ENCODE results near the gene TTLL4.

The TTLL4 gene

DNA sequence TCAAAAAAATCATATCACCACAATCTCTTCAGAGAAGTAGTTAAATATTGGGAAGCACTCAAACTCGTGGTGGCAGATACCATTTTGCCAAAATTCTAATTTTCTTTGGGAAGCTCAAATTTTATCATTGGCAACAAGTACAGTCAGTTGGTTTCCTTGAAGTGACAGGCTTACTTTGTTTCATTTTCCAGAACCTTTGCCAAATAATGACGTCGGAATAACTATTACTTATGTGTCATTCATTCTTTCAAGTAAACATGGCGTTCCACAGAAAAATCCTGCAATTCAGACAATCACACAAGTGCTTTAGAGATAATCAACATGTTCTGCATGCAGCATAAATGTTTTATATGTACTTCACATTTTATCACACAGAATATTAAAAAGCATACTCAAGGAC lies 5.4 kb downstream of the TTLL4 start:
- DNase-seq: no peak

DNA sequence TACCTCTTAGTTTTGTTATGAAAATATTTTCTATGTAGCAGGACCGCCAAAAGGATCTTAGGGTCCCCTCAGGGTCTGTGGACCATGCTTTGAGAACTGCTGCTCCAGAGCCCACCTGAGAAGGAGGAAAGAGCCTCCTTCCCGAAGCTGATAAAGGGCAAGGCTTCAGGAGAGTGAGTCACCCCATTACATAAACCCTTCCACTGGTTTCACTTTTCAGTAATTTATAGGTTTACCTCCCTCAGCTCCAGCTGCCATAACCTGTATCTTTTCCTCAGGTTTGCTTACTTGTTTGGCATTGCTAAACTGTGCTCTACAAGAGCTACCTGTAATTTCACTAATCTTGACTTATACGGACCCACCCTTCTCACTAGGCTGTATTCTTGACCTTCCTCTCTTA lies 6.6 kb downstream of the TTLL4 start:
- no peak for DNase-seq

DNA sequence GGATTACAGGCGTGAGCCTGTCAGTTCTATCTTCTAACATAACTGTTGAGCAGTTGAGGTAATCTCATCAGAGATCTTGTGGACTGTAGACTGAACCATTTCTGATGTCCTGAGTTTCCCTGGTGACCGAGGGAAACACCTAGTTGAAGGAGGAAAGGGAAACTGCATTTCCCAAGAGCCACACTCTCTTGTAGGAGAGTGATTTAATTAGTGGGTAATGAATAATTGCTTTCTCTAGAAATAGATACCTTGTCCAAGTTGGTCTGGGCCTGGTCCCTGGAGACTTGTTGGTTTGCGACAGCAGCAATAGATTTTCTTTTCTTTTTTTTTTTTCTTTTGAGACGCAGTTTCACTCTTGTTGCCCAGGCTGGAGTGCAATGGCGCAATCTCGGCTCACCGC lies 7.4 kb downstream of the TTLL4 start:
- DNase-seq: no peak

DNA sequence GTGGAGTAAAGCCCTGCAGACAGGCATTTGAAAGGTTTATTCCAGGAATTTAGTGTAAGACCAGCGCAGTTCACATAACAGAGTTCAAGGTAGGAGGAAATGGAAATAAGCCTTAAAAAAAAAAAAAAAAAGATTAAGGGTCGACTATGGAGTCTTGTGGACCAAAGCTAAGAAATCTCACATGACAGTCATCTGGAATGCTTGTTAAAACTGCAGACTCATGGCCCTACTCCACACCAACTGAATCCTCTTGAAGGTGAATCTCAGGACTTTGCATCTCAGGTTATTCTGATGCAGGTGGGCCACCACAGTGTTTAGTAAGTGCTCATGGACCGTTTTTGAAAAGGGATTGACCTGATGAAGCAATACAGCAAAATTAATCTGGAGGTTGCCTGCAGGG lies 8.8 kb downstream of the TTLL4 start:
- no peak for DNase-seq

DNA sequence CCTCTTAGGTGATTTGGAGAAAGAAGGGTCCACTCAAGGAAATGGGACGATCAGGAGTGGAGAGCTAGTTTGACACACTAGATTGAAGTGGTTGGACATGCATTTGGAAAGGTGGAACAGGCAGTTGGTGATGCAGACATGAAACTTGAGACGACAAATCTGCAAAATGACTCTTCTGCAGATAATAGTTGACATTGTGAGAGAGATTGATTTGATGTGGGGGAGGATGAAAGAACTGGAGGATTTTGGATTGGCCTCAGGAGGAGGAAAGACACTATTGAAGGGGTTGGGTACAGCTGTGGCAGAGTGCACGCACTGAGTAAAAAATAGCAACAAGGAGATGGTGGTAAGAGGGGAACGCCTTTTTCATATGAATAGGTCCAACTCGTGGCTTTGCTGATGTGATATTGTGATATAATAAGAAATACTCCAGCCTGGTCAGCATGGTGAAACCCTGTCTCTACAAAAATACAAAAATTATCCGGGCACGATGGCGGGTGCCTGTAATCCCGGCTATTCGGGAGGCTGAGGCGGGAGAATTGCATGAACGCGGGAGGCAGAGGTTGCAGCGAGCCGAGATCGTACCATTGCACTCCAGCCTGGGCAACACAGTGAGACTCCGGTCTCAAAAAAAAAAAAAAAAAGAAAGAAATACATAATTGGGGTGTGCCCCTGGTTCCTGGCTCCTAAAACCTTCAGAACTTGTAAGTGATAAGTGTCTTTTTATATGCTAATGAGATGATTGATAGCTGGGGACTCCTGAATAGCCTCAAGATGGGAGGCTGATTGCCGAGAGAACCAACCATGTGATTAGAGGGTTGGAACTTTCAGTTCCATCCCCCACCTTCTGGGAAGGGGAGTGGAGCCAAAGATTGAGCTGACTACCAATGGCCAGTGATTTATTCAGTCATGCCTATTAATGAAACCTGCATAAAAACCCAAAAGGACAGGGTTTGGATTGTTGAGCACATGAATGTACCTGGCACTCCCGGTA lies 9.7 kb downstream of the TTLL4 start:
- DNase-seq: no peak

DNA sequence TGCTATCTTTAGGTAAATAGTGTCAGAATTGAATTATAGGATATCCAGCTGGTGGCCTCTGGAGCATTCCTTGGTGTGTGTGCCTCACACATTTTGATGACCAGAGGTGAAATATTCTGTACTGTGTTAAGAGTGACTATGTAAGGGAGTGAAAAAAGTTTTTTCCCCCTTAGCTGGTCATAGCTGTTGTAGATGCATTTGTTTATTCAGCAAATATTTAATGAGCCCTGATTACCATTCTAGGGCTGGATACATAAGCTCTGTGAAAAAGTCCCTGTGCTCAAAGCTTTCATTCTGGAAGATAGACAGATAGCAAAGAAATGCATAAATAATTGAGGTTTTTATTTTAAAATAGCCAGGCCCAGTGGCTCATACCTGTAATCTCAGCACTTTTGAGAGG lies 10.9 kb downstream of the TTLL4 start:
- no peak for DNase-seq

DNA sequence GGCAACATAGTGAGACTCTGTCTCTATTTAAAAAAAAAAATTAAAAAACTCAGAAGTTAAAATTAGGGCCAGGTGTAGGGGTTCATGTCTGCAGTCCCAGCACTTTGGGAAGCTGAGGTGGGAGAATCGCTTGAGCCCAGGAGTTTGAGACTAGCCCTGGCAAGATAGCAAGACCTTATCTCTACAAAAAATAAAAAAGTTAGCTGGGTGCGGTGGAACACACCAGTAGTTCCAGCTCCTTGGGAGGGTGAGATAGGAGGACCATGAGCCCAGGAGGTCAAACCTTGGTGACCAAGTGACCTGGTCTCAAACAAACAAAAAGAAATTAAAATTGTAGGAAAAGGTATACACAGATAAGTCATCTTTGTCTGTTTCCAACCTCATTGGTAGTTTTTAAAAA lies 11.3 kb downstream of the TTLL4 start:
- peak; percentile 44 for DNase-seq

DNA sequence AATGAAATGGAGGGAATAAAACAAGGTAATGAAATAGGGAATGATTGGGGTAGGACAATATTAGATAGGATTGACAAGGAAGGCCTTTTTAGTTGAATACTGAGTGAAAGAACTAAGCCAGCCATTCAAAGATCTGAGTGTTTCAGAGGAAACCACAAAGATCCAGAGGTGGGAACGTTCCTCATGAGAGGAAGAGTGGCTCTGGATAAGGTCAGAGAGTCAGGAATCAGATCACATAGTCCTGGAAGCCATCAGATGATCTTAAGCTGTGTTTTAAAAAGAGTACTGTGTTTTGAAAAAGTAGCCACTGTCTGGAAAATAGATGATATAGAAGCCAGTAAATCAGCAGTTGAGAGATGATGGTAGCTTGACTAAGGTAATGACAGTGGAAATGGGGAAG lies 11.8 kb downstream of the TTLL4 start:
- no peak for DNase-seq

DNA sequence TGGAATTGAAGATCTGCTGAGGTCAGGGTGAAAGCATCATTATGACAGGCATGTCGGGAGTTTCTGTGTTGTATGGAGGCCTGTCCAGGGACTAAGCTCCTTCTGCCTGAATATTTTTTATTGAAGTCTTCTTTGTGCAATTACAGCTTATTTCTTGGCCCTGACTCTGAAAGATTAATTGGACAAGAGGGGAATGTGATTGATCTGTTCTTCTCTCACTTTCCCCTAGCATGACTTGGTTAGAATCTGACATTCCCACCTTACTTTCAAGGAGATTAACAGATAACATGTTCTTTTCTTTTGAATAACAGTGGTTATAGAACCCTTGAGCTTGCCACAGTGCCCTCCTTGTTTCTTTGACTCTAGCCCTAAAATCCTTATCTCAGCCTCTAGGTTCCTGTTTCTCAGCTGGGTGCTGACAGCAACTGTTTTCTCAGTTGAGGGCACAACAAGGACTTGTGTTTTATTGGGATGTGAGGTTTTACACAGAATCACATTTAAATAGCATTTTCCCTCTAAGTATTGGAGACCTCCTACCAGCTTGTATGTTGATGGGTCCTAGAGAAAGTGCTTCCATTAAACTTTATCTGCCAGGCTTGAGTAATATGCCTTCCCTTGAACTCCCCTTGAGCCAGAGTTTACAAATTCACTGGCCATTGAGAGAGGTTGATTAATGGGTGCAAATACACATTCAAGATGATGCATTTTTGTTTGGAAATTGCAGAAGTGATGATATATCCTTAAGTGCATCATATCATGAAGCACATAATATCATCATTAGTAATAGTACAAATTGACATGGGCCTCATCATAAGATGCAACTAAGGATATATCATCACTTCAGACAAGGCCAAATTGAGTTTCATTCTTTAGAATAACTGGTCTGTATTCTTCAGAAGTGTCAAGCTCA lies 12.5 kb downstream of the TTLL4 start:
- DNase-seq: peak; percentile 75

DNA sequence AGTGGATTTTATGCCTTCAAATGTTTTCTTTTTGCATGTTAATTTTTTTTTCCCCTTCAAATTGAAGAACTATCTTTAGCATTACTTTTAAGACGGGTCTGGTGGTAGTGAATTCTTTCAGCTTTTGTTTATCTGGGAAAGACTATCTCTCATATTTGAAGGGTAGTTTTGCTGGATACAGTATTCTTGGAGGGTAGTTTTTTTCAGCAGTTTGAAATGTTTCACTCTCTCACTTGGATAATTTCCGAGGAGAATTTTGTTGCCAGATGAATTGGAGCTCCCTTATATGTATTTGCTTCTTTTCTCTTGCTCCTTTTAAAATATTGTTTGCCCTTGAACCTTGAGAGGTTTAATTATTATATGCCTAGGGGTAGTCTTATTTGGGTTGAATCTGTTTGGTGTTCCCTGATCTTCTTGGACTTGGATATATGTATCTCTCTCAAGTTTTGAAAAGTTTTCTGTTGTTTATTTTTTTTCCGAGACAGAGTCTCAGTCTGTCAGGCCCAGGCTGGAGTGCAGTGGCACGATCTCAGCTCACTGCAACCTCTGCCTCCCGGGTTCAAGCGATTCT lies 15.5 kb downstream of the TTLL4 start:
- no peak for DNase-seq

DNA sequence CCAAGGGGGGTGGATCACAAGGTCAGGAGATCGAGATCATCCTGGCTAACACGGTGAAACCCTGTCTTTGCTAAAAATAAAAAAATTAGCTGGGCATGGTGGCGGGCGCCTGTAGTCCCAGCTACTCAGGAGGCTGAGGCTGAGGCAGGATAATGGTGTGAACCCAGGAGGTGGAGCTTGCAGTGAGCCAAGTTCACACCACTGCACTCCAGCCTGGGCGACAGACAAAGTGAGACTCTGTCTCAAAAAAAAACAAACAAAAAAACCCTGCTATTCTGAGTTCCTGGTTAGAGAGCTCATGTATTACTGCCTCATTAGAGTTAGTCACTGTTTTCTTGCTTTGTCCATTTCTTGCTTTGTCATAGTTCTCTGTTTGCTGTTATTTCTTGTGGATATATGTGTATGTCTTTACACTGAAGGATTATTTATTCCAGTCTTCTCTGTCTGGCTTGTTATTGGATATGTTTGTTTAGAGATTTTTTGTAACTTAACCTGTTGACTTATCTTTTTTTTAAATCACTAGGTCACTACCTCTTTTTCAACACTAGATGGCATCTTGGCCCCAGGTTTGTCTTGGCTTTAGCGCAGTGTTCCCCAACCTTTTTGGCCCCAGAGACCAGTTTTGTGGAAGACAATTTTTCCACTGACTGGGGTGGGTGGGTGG lies 17.0 kb downstream of the TTLL4 start:
- DNase-seq: peak; percentile 59

DNA sequence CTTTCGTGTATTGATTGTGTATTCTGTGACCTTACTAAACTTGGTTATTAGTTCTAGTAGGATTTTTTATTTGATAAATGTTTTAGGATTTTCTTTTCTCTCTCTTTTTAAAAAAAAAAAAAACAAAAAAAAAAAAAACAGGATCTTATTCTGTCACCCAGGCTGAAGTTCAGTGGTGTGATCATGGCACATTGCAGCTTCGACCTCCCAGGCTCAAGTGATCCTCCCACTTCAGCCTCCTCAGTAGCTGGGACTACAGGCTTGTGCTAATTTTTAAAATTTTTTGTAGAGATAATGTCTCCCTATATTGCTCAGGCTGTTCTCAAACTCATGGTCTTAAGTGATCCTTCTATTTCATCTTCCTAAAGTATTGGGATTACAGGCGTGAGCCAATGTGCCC lies 19.0 kb downstream of the TTLL4 start:
- no peak for DNase-seq

DNA sequence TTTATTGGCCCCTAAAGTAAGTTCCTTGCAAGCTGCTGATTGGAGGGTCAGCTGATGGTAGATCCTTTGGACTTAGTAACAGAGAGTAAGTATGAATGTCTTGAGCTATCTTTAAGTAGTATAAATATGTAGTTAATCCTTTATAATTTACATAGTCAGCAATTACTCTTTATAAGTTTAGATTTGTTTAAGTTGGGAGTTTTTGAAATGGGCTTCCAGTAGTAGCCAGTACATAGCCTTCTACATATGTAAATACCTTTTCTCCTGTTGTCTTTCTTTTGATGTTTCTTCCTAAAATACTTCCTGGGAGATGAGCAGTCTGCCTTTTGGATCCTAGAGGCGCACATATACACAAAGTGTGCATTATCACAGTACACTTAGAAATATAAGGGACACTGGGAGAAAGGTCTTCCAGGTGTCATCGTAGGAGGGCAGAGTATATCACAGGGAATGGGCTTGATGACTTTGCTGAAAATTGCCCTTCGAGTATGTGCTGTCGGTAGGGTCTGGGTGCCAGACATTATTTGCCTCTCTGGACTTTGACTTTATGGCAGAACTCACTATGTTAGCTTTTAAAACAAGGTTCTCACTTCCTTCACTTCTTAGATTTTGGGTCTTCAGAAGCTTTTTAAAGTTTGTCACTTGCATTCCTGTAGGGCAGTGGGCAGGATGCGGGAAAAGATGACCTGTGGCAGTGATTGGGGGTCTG lies 21.6 kb downstream of the TTLL4 start:
- no peak for DNase-seq

DNA sequence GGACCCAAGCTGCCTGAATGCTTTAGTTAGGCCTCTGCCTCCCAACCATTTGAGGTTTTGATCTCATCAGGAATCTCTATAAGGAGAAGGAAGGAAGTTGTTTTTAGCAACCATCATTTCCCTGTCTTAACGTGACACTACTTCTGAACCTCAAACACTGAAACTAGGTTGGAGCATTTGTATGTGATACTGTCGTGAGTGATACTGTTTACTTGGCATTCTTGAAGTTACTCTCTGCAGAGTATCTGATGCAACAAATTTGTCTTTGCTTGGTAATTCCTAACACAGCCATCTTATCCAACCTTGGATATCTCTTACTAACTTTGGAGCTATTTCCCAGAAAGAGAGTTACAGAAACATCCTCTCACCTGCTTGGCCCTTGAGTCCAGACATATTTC lies 22.1 kb downstream of the TTLL4 start:
- no peak for DNase-seq

DNA sequence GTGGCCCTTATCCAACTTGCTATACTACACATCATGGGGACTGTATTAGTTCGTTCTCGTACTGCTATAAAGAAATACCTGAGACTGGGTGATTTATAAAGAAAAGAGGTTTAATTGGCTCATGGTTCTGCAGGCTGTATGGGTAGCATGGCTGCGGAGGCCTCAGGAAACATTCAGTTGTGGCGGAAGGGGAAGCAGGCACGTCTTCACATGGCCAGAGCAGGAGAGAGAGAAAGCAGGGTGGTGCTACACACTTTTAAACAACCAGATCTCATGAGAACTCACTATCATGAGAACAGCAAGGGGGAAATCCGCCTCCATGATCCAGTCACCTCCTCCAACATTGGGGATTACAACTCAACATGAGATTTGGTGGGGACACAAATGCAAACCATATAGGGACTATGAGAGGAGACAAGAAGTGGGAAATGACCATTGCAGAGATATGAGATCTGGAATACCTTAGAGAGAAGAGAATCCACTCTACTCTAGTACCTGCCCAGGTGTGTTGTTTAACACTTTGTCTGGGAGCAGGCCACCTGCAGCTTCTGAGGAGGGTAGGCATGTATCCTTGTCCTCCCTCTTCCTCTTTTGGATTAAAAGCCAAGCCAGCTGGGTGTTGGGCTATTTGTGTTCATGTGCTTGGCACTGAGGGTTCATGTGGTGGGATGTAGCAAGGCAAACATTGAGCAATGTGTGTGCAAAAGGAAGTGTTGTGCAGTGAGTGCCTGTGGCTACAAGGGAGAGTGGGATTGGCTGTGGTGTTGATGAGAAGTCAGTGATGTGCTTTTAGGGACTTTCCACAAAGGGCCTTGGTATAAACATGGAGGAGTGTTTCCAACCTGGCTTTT lies 22.8 kb downstream of the TTLL4 start:
- peak; percentile 62 for DNase-seq

DNA sequence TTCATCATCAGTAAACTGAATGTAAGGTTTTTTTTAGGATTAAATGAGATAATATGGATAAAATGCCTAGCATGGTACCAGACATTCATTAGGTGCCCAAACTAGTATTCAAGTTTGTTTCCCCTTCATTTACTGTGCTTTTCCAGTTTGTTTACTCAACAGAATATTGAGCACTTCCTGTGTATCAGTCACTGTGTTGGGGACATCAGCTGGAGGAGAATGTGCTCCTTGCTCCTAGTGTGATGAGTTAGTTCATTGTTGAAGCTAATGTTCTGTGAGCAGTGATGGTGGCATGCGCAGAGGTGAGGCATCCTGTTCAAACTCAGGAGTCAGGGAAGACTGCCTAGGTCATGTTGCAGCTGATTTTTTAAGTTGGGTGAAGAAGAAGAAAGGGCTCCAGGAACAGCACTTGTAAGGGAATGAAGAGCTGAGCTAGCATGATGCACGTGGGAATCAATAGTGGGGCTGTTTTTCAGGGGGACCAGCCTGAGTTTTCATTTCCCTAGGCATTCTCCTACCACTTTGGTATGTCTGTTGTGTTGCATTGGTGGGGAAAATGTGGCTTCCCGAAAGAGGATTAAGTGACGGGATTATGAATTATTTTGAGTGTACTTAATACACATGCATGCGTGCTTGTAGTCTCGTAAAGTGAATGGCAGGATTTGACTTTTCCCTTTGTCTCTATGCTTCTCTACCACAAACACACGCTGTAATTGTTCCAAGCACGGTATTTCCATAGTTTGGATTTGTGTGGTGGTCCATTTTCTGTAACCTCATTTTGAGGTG lies 23.7 kb downstream of the TTLL4 start:
- no peak for DNase-seq

DNA sequence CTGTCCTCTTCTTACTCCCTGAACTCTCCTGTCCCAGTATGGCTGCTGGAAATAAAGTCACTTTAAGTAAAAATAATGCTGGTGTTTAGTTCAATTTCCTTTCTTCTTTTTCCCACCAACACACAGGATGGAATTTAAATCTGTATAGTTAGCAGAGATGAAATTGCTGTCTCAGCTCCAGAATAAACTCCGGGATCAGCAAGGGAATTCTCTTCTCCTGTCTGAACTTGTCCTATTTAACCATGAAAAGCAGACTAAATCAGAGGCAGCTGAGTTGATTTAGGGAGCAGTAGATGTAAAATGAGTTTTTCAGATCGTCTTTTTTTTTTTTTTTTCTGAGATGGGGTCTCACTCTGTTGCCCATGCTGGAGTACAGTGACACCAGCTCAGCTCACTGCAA lies 25.9 kb downstream of the TTLL4 start:
- no peak for DNase-seq

DNA sequence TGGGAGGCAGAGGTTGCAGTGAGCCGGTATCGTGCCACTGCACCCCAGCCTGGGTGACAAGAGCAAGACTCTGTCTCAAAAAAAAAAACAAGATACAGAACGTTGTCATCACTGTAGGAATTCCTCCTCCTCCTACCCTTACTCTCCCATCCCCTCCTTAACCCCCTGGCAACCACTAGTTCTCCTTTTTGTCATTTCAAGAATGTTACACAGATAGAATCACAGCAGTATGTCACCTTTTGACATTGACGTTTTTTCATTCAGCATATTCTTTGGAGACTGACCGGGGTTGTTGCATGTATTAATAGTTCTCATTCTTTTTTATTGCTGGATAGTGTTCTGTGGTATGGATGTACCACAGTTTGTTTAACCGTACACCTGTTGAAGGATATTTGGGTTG lies 32.4 kb downstream of the TTLL4 start:
- no peak for DNase-seq

DNA sequence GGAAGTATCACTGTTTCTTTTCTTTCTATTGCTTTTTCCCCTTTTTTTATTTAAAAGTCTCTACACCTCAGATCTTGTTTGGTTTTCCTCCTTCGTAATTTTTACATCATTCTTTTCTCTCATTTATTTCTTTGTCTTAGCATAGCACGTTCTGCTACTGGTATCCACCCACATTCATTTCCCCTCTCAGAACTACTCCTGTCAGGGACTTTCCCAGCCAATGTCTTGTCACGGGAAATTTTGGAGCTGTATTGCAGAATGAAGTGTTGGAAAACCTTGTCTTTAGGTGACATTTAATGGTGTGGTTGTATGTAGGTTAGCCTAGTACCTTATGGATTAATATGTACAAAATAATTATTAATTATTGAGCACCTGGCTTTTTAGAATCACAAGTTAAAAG lies 34.0 kb downstream of the TTLL4 start:
- no peak for DNase-seq

DNA sequence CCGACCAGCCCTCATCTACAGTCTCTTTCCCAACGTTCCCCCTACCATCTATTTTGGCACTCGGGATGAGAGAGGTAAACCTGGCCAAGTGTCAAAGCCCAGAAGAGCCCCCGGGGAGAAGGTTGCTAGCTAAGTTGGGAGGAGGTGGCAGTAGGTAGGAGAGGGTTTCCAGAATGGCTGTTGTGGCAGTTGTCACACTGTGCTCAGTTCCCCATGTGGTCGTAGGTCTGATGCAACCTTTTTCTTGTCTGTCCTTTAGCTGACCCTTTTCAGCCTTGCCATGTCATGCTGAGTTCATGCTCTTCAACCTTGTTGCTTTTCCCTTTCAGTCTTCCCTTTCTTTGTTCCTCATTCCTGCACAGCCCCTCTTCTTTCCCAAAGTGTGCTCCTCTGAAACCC lies 34.5 kb downstream of the TTLL4 start:
- peak; percentile 50 for DNase-seq
